Loucy (cell line): ENCODE results near the gene NR1H2.

ENCODE experiments used
- CTCF ChIP-seq: fragments of 200-600 bp; sonication (generic); conservative IDR thresholded peaks from 2 replicates; pipeline ENCODE4 v1.5.1; 2014; ENCODE audit warnings: mild to moderate bottlenecking, antibody characterized with exemption, low read length
- EZH2phosphoT487 ChIP-seq: fragments of 200-600 bp; IDR thresholded peaks from 2 replicates; pipeline ENCODE4 v1.6.1; 2018; ENCODE audit warnings: antibody characterized with exemption, mild to moderate bottlenecking, moderate library complexity, borderline replicate concordance

- TF ChIP-seq CTCF: no peak
- TF ChIP-seq EZH2phosphoT487: no peak
Measured at GRCh38 chr19:50422397-50423278, 46.4 kb downstream of the NR1H2 start.
